ENCODE results near the gene NABP1. TPM values are rescaled to one million over a fixed set of nuclear protein-coding genes. Genes with fewer than 3 reads are reported as not detected.

The NABP1 gene
- polyA plus RNA-seq, 4 donors: 25.6 to 43.0 (median 35.3) TPM

- peak in 1 of 4 donors; percentile 29 for DNase-seq (ENCODE audit: low read depth in 4 of 4, low spot score in 2 of 4)
Observed at GRCh38 chr2:191703079-191703725, 25.3 kb downstream of the NABP1 start.

- no peak for DNase-seq (ENCODE audit: low read depth in 4 of 4, low spot score in 2 of 4)
Observed at GRCh38 chr2:191705084-191705483, 27.1 kb downstream of the NABP1 start.

GRCh38 chr2:191705701-191706100 is 27.8 kb downstream of the NABP1 start:
- DNase-seq (ENCODE audit: low read depth in 4 of 4, low spot score in 2 of 4): no peak

- no peak for DNase-seq (ENCODE audit: low read depth in 4 of 4, low spot score in 2 of 4)
Observed at GRCh38 chr2:191706791-191707190, 28.9 kb downstream of the NABP1 start.

GRCh38 chr2:191707542-191707941 is 29.6 kb downstream of the NABP1 start:
- no peak for DNase-seq (ENCODE audit: low read depth in 4 of 4, low spot score in 2 of 4)

GRCh38 chr2:191710411-191710900 is 32.5 kb downstream of the NABP1 start:
- DNase-seq (ENCODE audit: low read depth in 4 of 4, low spot score in 2 of 4): no peak

GRCh38 chr2:191711621-191712020 is 33.7 kb downstream of the NABP1 start:
- DNase-seq (ENCODE audit: low read depth in 4 of 4, low spot score in 2 of 4): no peak

GRCh38 chr2:191713837-191714236 is 35.9 kb downstream of the NABP1 start:
- no peak for DNase-seq (ENCODE audit: low read depth in 4 of 4, low spot score in 2 of 4)

GRCh38 chr2:191714925-191715324 is 37.0 kb downstream of the NABP1 start:
- DNase-seq (ENCODE audit: low read depth in 4 of 4, low spot score in 2 of 4): no peak

GRCh38 chr2:191715471-191715870 is 37.5 kb downstream of the NABP1 start:
- no peak for DNase-seq (ENCODE audit: low read depth in 4 of 4, low spot score in 2 of 4)

- no peak for DNase-seq (ENCODE audit: low read depth in 4 of 4, low spot score in 2 of 4)
Observed at GRCh38 chr2:191719261-191719660, 41.3 kb downstream of the NABP1 start.

GRCh38 chr2:191719938-191720337 is 42.0 kb downstream of the NABP1 start:
- no peak for DNase-seq (ENCODE audit: low read depth in 4 of 4, low spot score in 2 of 4)

GRCh38 chr2:191721331-191721730 is 43.4 kb downstream of the NABP1 start:
- DNase-seq (ENCODE audit: low read depth in 4 of 4, low spot score in 2 of 4): no peak

GRCh38 chr2:191724015-191724414 is 46.1 kb downstream of the NABP1 start:
- no peak for DNase-seq (ENCODE audit: low read depth in 4 of 4, low spot score in 2 of 4)

- DNase-seq (ENCODE audit: low read depth in 4 of 4, low spot score in 2 of 4): no peak
Observed at GRCh38 chr2:191728750-191729624, 51.1 kb downstream of the NABP1 start.

GRCh38 chr2:191730263-191730662 is 52.3 kb downstream of the NABP1 start:
- DNase-seq (ENCODE audit: low read depth in 4 of 4, low spot score in 2 of 4): no peak

Other genes starting within 250 kb of the NABP1 start
- 10 to 100 TPM; 35.2 to 47.8 (median 42.7) TPM for gene CAVIN2, start 169.0 kb downstream of the NABP1 start, polyA plus RNA-seq (ENCODE audit: insufficient read length in 4 of 4)

Data from left renal cortex interstitium (tissue), 4 donors.